H1 (cell line): ENCODE results near the gene WTIP. TPM values are rescaled to one million over a fixed set of nuclear protein-coding genes. Genes with fewer than 3 reads are reported as not detected.

Source experiments
- CTCF ChIA-PET: fragments of 300-600 bp; sonication (Branson Sonifier 250); formaldehyde crosslinking; loops from one replicate; lab custom pipeline; 2021; ENCODE audit not compliant: partially characterized antibody; lab: Charles Lee
- POLR2A ChIA-PET: fragments of 300-600 bp; sonication (Branson Sonifier 250); formaldehyde crosslinking; loops from one replicate; lab custom pipeline; 2021; ENCODE audit warnings: inconsistent platforms; ENCODE audit not compliant: partially characterized antibody; lab: Charles Lee
- DNase-seq, 2 experiments: peaks; one replicate each; pipeline versions ENCODE4 v3.0.0 to v3.0.0-alpha.2; 2010 to 2022; ENCODE audit warnings: low spot score in 2 of 2, low read depth in 1 of 2, mixed read lengths in 1 of 2
- FAIRE-seq: peaks from 2 replicates; lab custom pipeline; 2011; peaks lifted over from hg19 to GRCh38; lab: Jason Lieb, UNC
- H2AFZ ChIP-seq: 2 replicates; pipeline ENCODE4 v1.8.1; 2012; ENCODE audit warnings: low read length, inconsistent platforms
- H2AK5ac ChIP-seq: 2 replicates; pipeline ENCODE4 v1.6.1; 2013; ENCODE audit warnings: low read depth, low read length
- H2BK120ac ChIP-seq: replicated peaks from 2 replicates; pipeline ENCODE3; 2013; ENCODE audit warnings: low read depth, low read length, inconsistent platforms
- H2BK12ac ChIP-seq: 2 replicates; pipeline ENCODE4 v1.6.1; 2013; ENCODE audit warnings: low read depth, low read length
- H2BK15ac ChIP-seq: 2 replicates; pipeline ENCODE4 v1.6.1; 2013; ENCODE audit warnings: low read length
- H2BK20ac ChIP-seq: 2 replicates; pipeline ENCODE4 v1.6.1; 2013; ENCODE audit warnings: low read length
- H2BK5ac ChIP-seq: 2 replicates; pipeline ENCODE4 v1.6.1; 2013; ENCODE audit warnings: low read depth, low read length
- H3K14ac ChIP-seq: 2 replicates; pipeline ENCODE4 v1.6.1; 2013; ENCODE audit warnings: inconsistent platforms; ENCODE audit not compliant: insufficient read length
- H3K18ac ChIP-seq: 2 replicates; pipeline ENCODE4 v1.6.1; 2013; ENCODE audit warnings: low read length; ENCODE audit errors: extremely low read depth
- H3K23ac ChIP-seq: 2 replicates; pipeline ENCODE4 v1.6.1; 2013; ENCODE audit warnings: inconsistent platforms; ENCODE audit not compliant: insufficient read length
- H3K23me2 ChIP-seq: 2 replicates; pipeline ENCODE4 v1.6.1; 2013; ENCODE audit warnings: low read depth, low read length
- H3K27ac ChIP-seq: 2 replicates; pipeline ENCODE4 v1.6.1; 2011; ENCODE audit warnings: low read depth, low read length, inconsistent platforms
- H3K27me3 ChIP-seq, 4 experiments: replicated peaks in 1 of 4; 1 replicate in 1 of 4; 2 replicates in 3 of 4; pipeline versions ENCODE4 v1.6.1 to v1.8.1; 2011 to 2013; ENCODE audit warnings: low read length in 3 of 4, mild to moderate bottlenecking in 3 of 4, inconsistent platforms in 2 of 4, mixed read lengths in 2 of 4, moderate library complexity in 1 of 4; ENCODE audit not compliant: control insufficient read depth in 3 of 4, insufficient read depth in 3 of 4; ENCODE audit errors: extremely low read depth in 1 of 4
- H3K36me3 ChIP-seq, 4 experiments: 2 replicates each; pipeline versions ENCODE4 v1.6.1 to v1.8.1; 2011 to 2013; ENCODE audit warnings: mild to moderate bottlenecking in 4 of 4, low read length in 3 of 4, moderate library complexity in 2 of 4, control low read depth in 1 of 4, inconsistent platforms in 1 of 4; ENCODE audit not compliant: insufficient read depth in 4 of 4, control insufficient read depth in 2 of 4
- H3K4ac ChIP-seq: replicated peaks from 2 replicates; pipeline ENCODE3; 2013; ENCODE audit warnings: low read length, low read depth, mixed read lengths, inconsistent platforms; ENCODE audit not compliant: insufficient read length
- H3K4me1 ChIP-seq, 4 experiments: replicated peaks in 1 of 4; 1 replicate in 1 of 4; 2 replicates in 3 of 4; pipeline versions ENCODE4 v1.6.1 to v1.8.1; 2011 to 2013; ENCODE audit warnings: low read length in 3 of 4, inconsistent platforms in 2 of 4, mixed read lengths in 1 of 4; ENCODE audit not compliant: insufficient read depth in 4 of 4, control insufficient read depth in 3 of 4
- H3K4me2 ChIP-seq, 2 experiments: 2 replicates each; pipeline versions ENCODE4 v1.6.1 to v1.8.1; 2011 to 2013; ENCODE audit warnings: low read depth in 2 of 2, low read length in 2 of 2, control low read depth in 1 of 2, inconsistent platforms in 1 of 2, mild to moderate bottlenecking in 1 of 2; ENCODE audit not compliant: insufficient read depth in 1 of 2
- H3K4me3 ChIP-seq, 4 experiments: fragments of 200-600, 300-600 bp in 1 of 4; sonication (generic), shearing (Covaris generic), sonication (Bioruptor Twin) in 1 of 4; 2 replicates each; pipeline versions ENCODE4 v1.5.1 to v1.8.1; 2011 to 2016; ENCODE audit warnings: low read length in 4 of 4, low read depth in 3 of 4, control low read depth in 2 of 4, inconsistent platforms in 2 of 4, mild to moderate bottlenecking in 2 of 4, mixed read lengths in 1 of 4, moderate library complexity in 1 of 4; ENCODE audit not compliant: insufficient read depth in 2 of 4; ENCODE audit errors: extremely low read depth in 1 of 4
- H3K56ac ChIP-seq: replicated peaks from 2 replicates; pipeline ENCODE3; 2013; ENCODE audit warnings: low read depth, mild to moderate bottlenecking, mixed read lengths, low read length, inconsistent platforms; ENCODE audit not compliant: insufficient read length
- H3K79me1 ChIP-seq: 2 replicates; pipeline ENCODE4 v1.6.1; 2013; ENCODE audit warnings: low read depth, low read length, control low read depth
- H3K79me2 ChIP-seq, 2 experiments: 2 replicates each; pipeline versions ENCODE4 v1.6.1 to v1.8.1; 2012 to 2013; ENCODE audit warnings: low read length in 2 of 2, mild to moderate bottlenecking in 2 of 2, inconsistent platforms in 1 of 2; ENCODE audit not compliant: insufficient read depth in 2 of 2, control insufficient read depth in 1 of 2
- H3K9ac ChIP-seq, 4 experiments: replicated peaks in 1 of 4; 1 replicate in 1 of 4; 2 replicates in 3 of 4; pipeline versions ENCODE4 v1.6.1 to v1.8.1; 2011 to 2013; ENCODE audit warnings: low read depth in 3 of 4, low read length in 3 of 4, control low read depth in 2 of 4, mild to moderate bottlenecking in 2 of 4, moderate library complexity in 2 of 4, inconsistent platforms in 1 of 4; ENCODE audit errors: extremely low read depth in 1 of 4
- H3K9me3 ChIP-seq, 2 experiments: 2 replicates each; pipeline versions ENCODE4 v1.6.1 to v1.8.1; 2012 to 2013; ENCODE audit warnings: mild to moderate bottlenecking in 2 of 2, moderate library complexity in 2 of 2, control low read depth in 1 of 2, inconsistent platforms in 1 of 2, low read depth in 1 of 2, low read length in 1 of 2, mixed read lengths in 1 of 2; ENCODE audit not compliant: insufficient read depth in 2 of 2
- H4K20me1 ChIP-seq, 2 experiments: replicated peaks in 1 of 2; 2 replicates each; pipeline versions ENCODE3 to v1.8.1; 2011 to 2013; ENCODE audit warnings: inconsistent platforms in 2 of 2, low read length in 2 of 2, mild to moderate bottlenecking in 1 of 2; ENCODE audit not compliant: insufficient read depth in 2 of 2, control insufficient read depth in 1 of 2
- H4K5ac ChIP-seq: 2 replicates; pipeline ENCODE4 v1.6.1; 2013; ENCODE audit warnings: low read length, low read depth, mixed read lengths, inconsistent platforms; ENCODE audit not compliant: insufficient read length
- H4K8ac ChIP-seq: 2 replicates; pipeline ENCODE4 v1.8.0; 2013; ENCODE audit warnings: mild to moderate bottlenecking, moderate library complexity, low read length, inconsistent platforms; ENCODE audit not compliant: insufficient read depth; ENCODE audit errors: extremely low read depth
- H4K91ac ChIP-seq: replicated peaks from 2 replicates; pipeline ENCODE3; 2013; ENCODE audit warnings: low read length, mixed read lengths, inconsistent platforms; ENCODE audit not compliant: insufficient read length
- ATF2 ChIP-seq: IDR thresholded peaks from 2 replicates; pipeline ENCODE4 v1.6.1; 2012; ENCODE audit warnings: low read length, inconsistent platforms
- BCL11A ChIP-seq, 2 experiments: IDR thresholded peaks; one replicate each; pipeline ENCODE4 v1.6.1; 2011; ENCODE audit warnings: low read depth in 2 of 2, low read length in 2 of 2, mild to moderate bottlenecking in 2 of 2
- BRCA1 ChIP-seq: IDR thresholded peaks from 2 replicates; pipeline ENCODE4 v1.6.1; 2012; ENCODE audit warnings: low read depth, low read length, improper control_type of control experiment
- CBX5 ChIP-seq: fragments of 300-800, 300-1000 bp; sonication (generic); IDR thresholded peaks from 2 replicates; pipeline ENCODE4 v1.7.1; 2016; ENCODE audit warnings: antibody characterized with exemption, low read length, low read depth
- CEBPB ChIP-seq: IDR thresholded peaks from 2 replicates; pipeline ENCODE4 v1.6.1; 2012; ENCODE audit warnings: low read depth, low read length
- CTBP2 ChIP-seq: IDR thresholded peaks from 2 replicates; pipeline ENCODE4 v1.7.0; 2011; ENCODE audit warnings: borderline replicate concordance, mild to moderate bottlenecking, moderate library complexity, mixed read lengths, low read length; ENCODE audit not compliant: insufficient read depth, insufficient read length
- E2F6 ChIP-seq: IDR thresholded peaks from 2 replicates; pipeline ENCODE4 v1.6.1; 2012; ENCODE audit warnings: inconsistent platforms
- EGR1 ChIP-seq: IDR thresholded peaks from 2 replicates; pipeline ENCODE4 v1.6.1; 2011; ENCODE audit warnings: low read depth, low read length, borderline replicate concordance
- SP1 ChIP-seq: IDR thresholded peaks from 2 replicates; pipeline ENCODE4 v1.6.1; 2011; ENCODE audit warnings: low read depth, low read length
- WGBS, 2 experiments: shearing (Covaris generic) in 1 of 2; methylation state at CpG; one replicate each; pipeline versions ENCODE4 v1.1.6 to v1.1.7; 2013 to 2015; ENCODE audit warnings: low lambda C conversion rate in 2 of 2, mixed read lengths in 2 of 2, inconsistent platforms in 1 of 2, low coverage in 1 of 2, missing lambda C conversion rate in 1 of 2; ENCODE audit not compliant: insufficient replicate concordance in 2 of 2, insufficient coverage in 1 of 2, insufficient read length in 1 of 2; ENCODE audit errors: extremely low coverage in 1 of 2, missing lambda C conversion rate in 1 of 2; 5-methylcytosine and 5-hydroxymethylcytosine counted together
- polyA plus RNA-seq, 7 experiments: library from polyadenylated mRNA; depleted of rRNA in 3 of 7; stranded (reverse) in 5 of 7; unstranded in 2 of 7; fragments of >200 nt in 5 of 7; fragments of 200-250 nt in 2 of 7; gene quantifications; 1 replicate in 5 of 7; 2 replicates in 1 of 7; 4 replicates in 1 of 7; pipeline versions ENCODE4 v1.2.1 to v1.2.3, GENCODE V29; 2011 to 2013; ENCODE audit warnings: missing spikeins in 2 of 7, mixed read lengths in 2 of 7
- total RNA-seq: library from RNA; stranded (reverse); fragmentation: NEBNext Ultra II Directional; extraction: Animal tissue kit (Norgen Biotek cat#: 25700); gene quantifications from 2 replicates; pipeline ENCODE4 v1.2.1, GENCODE V29; 2021

Gene WTIP
- total and polyA plus RNA-seq, 2 of the 8 experiments (the other 6 are each of a cell fraction or from before 2014, with no cell fraction given), result 8.7 to 15.4 TPM

GRCh38 chr19:34436716-34437115, 44.8 kb upstream of the WTIP start:
- CTCF ChIA-PET, result no interaction called here
- peaks cover 4 to 5% of the 10 kb centered on the region in 2 experiments for H4K20me1 ChIP-seq
- 86% methylated on average over 3 of the region's 3 CpGs; no CpG with 5 or more reads in 1 of the 2 experiments for WGBS, 2 experiments

More at GRCh38 chr19:34436716-34437115, 44.8 kb upstream of the WTIP start:
- Histone ChIP-seq H3K56ac (no peak overlapping the region), H3K4ac (no peak overlapping the region), H3K27ac (no peak overlapping the region), H3K36me3 (peaks cover 16 to 88% (median 51%) of the 10 kb centered on the region in 4 experiments; a peak in 7 of 8 replicates), H3K23ac (no peak overlapping the region), H2BK120ac (no peak overlapping the region), H3K4me2 (no peak overlapping the region), H3K9me3 (no peaks in the 10 kb centered on the region), H2BK12ac (no peak overlapping the region), H4K5ac (no peak overlapping the region), H3K18ac (no peak overlapping the region), H3K27me3 (no peaks in the 10 kb centered on the region), H3K4me1 (no peaks in the 10 kb centered on the region), H4K91ac (no peak overlapping the region), H3K14ac (no peak overlapping the region), H3K79me1 (peaks cover 4% of the 10 kb centered on the region), H2AFZ (no peak overlapping the region), H3K4me3 (no peak overlapping the region), H2BK15ac (no peak overlapping the region), H3K79me2 (peaks cover 11 to 69% of the 10 kb centered on the region in 2 experiments), H2BK5ac (no peak overlapping the region), H3K9ac (no peak overlapping the region), H2AK5ac (no peak overlapping the region), H4K8ac (no peak overlapping the region), H2BK20ac (no peak overlapping the region), H3K23me2 (no peaks in the 10 kb centered on the region)
- POLR2A ChIA-PET, result interaction anchor here (0.6 to 2.0 kb wide), 5 partner anchors 15 to 40 kb away, joined by 3 to 5 read pairs (median 3); no protein-coding TSS in a partner anchor
- DNase-seq (no peak), FAIRE-seq (no peak)
- TF ChIP-seq BCL11A (IDR thresholded peaks at IDR 0.05; ENCODE audit: low read depth in 2 of 2, low read length in 2 of 2) (no peak), CTBP2 (no peak), EGR1 (no peak), CBX5 (no peak), E2F6 (no peak), CEBPB (no peak), ATF2 (no peak), BRCA1 (no peak), SP1 (no peak)
